HCT116 (cell line): ENCODE results near the gene EML1. TPM values are rescaled to one million over a fixed set of nuclear protein-coding genes. Genes with fewer than 3 reads are reported as not detected.

Experiments
- ATAC-seq: fragments of 200-7000 bp; cut with Tn5 transposase; 2 replicates; pipeline ENCODE4 v1.9.1; 2020; ENCODE audit warnings: mild to moderate bottlenecking, moderate library complexity
- BruUV-seq: library from RNA; stranded (reverse); fragments of 400-500 nt; replicated peaks from 2 replicates; lab custom pipeline; 2021; lab: Mats Ljungman, UMichigan
- CTCF ChIA-PET: fragments of 300-600 bp; sonication (Branson Sonifier 250); formaldehyde crosslinking; loops from one replicate; lab custom pipeline; 2021; ENCODE audit warnings: antibody characterized with exemption; lab: Charles Lee
- POLR2A ChIA-PET: fragments of 300-600, 350-600 bp; sonication (Branson Sonifier 250); formaldehyde crosslinking; loops from one replicate; lab custom pipeline; 2021; ENCODE audit warnings: antibody characterized with exemption; lab: Charles Lee
- RAD21 ChIA-PET, 2 experiments: fragments of 300-600 bp; sonication (Branson Sonifier 250); formaldehyde crosslinking; loops; one replicate each; lab custom pipeline; 2023; ENCODE audit warnings: low total read pairs in 2 of 2; ENCODE audit not compliant: uncharacterized antibody in 2 of 2, unreplicated experiment in 2 of 2, low non-redundant PET in 1 of 2; lab: Charles Lee
- DNase-seq: peaks from one replicate; pipeline ENCODE4 v3.0.0-alpha.2; 2010; ENCODE audit warnings: low read depth, low spot score
- H2AFZ ChIP-seq: fragments of 200-600 bp; shearing (Covaris generic), sonication (generic); 2 replicates; pipeline ENCODE4 v1.6.1; 2017; ENCODE audit warnings: low read depth, mixed run types, mixed read lengths, antibody characterized with exemption, low read length; ENCODE audit not compliant: poor library complexity, severe bottlenecking
- H3K27ac ChIP-seq: 2 replicates; pipeline ENCODE4 v1.5.1; 2012; ENCODE audit warnings: low read depth, low read length
- H3K27me3 ChIP-seq: fragments of 200-600 bp; sonication (generic); 2 replicates; pipeline ENCODE4 v1.6.1; 2016; ENCODE audit warnings: mixed run types, low read length, mixed read lengths; ENCODE audit not compliant: insufficient read depth
- H3K36me3 ChIP-seq, 2 experiments: fragments of 200-500 bp in 1 of 2; fragments of 200-600 bp in 1 of 2; sonication (Bioruptor generic) in 1 of 2; sonication (generic) in 1 of 2; 2 replicates each; pipeline versions ENCODE4 v1.5.1 to v1.6.1; 2014 to 2016; ENCODE audit warnings: low read length in 2 of 2, inconsistent platforms in 1 of 2, mixed read lengths in 1 of 2, mixed run types in 1 of 2; ENCODE audit not compliant: insufficient read depth in 2 of 2, control insufficient read depth in 1 of 2
- H3K4me1 ChIP-seq, 2 experiments: fragments of 200-600 bp in 1 of 2; sonication (generic) in 1 of 2; 2 replicates each; pipeline versions ENCODE4 v1.5.1 to v1.6.1; 2012 to 2017; ENCODE audit warnings: low read length in 2 of 2, inconsistent platforms in 1 of 2, mild to moderate bottlenecking in 1 of 2, mixed read lengths in 1 of 2, mixed run types in 1 of 2, moderate library complexity in 1 of 2; ENCODE audit not compliant: insufficient read depth in 2 of 2, control insufficient read depth in 1 of 2
- H3K4me2 ChIP-seq: fragments of 200-600 bp; sonication (generic); 2 replicates; pipeline ENCODE4 v1.6.1; 2017; ENCODE audit warnings: mixed run types, low read length, mixed read lengths
- H3K4me3 ChIP-seq, 2 experiments: fragments of 200-600 bp in 1 of 2; sonication (generic) in 1 of 2; replicated peaks in 1 of 2; 2 replicates each; pipeline ENCODE4 v1.5.1; 2011 to 2016; ENCODE audit warnings: low read length in 2 of 2, control low read depth in 1 of 2, low read depth in 1 of 2, mild to moderate bottlenecking in 1 of 2, mixed read lengths in 1 of 2, mixed run types in 1 of 2
- H3K79me2 ChIP-seq: fragments of 200-600 bp; sonication (generic); 2 replicates; pipeline ENCODE4 v1.6.1; 2017; ENCODE audit warnings: mild to moderate bottlenecking, mixed run types, low read length, moderate library complexity, mixed read lengths; ENCODE audit not compliant: insufficient read depth
- H3K9ac ChIP-seq: fragments of 200-600 bp; sonication (generic); 2 replicates; pipeline ENCODE4 v1.6.1; 2016; ENCODE audit warnings: low read length, mixed read lengths
- H3K9me2 ChIP-seq: fragments of 200-600 bp; sonication (generic), shearing (Covaris generic); 2 replicates; pipeline ENCODE4 v1.6.1; 2017; ENCODE audit warnings: mixed run types, mild to moderate bottlenecking, moderate library complexity; ENCODE audit not compliant: insufficient read depth
- H3K9me3 ChIP-seq, 2 experiments: fragments of 200-500 bp in 1 of 2; fragments of 200-600 bp in 1 of 2; sonication (Bioruptor generic) in 1 of 2; sonication (generic) in 1 of 2; 2 replicates each; pipeline ENCODE4 v1.6.1; 2014 to 2017; ENCODE audit warnings: low read length in 2 of 2, mixed read lengths in 2 of 2, inconsistent platforms in 1 of 2, low read depth in 1 of 2, mild to moderate bottlenecking in 1 of 2, mixed run types in 1 of 2, moderate library complexity in 1 of 2; ENCODE audit not compliant: control insufficient read depth in 1 of 2, insufficient read depth in 1 of 2
- H4K20me1 ChIP-seq: fragments of 200-600 bp; sonication (generic), shearing (Covaris generic); 2 replicates; pipeline ENCODE4 v1.6.1; 2017; ENCODE audit warnings: mixed run types, mild to moderate bottlenecking, moderate library complexity; ENCODE audit not compliant: insufficient read depth
- CTCF ChIP-seq, 3 experiments: fragments of 200-600 bp in 1 of 3; sonication (generic) in 1 of 3; IDR thresholded peaks in 2 of 3; conservative IDR thresholded peaks in 1 of 3; 2 replicates each; pipeline ENCODE4 v1.5.1; 2012 to 2017; ENCODE audit warnings: low read depth in 2 of 3, low read length in 2 of 3, antibody characterized with exemption in 1 of 3, borderline replicate concordance in 1 of 3, control low read depth in 1 of 3, mild to moderate bottlenecking in 1 of 3, mixed read lengths in 1 of 3, mixed run types in 1 of 3, moderate library complexity in 1 of 3; ENCODE audit not compliant: insufficient read depth in 1 of 3
- REST ChIP-seq: IDR thresholded peaks from 2 replicates; pipeline ENCODE4 v1.6.1; 2012; ENCODE audit warnings: low read depth
- ZBTB33 ChIP-seq: IDR thresholded peaks from 2 replicates; pipeline ENCODE4 v1.6.1; 2011; ENCODE audit warnings: mild to moderate bottlenecking, low read length, moderate library complexity; ENCODE audit not compliant: insufficient replicate concordance; ENCODE audit errors: extremely low read depth
- intact Hi-C: fragments of 100-400 bp; cut with micrococcal nuclease; formaldehyde crosslinking; loops from 2 replicates; pipeline ENCODE4 v1.10.0; 2022
- total RNA-seq: library from RNA; stranded (reverse); gene quantifications from one replicate; pipeline ENCODE4 v1.2.1, GENCODE V29; 2021; ENCODE audit not compliant: unreplicated experiment

EML1 gene
- total RNA-seq, 1 experiment from 2014 or later: 7.4 TPM

GRCh38 chr14:99807413-99808153 is 14.4 kb downstream of the EML1 start:
- peaks cover 8% of the 10 kb centered on the region; the same call in 1 of the 2 replicates for H3K27me3 ChIP-seq
- ChIA-PET RAD21 (no interaction called here), CTCF (no interaction called here), POLR2A (no interaction called here)
- TF ChIP-seq CTCF (IDR thresholded peaks at IDR 0.05 in 2 of 3, conservative IDR thresholded peaks at IDR 0.05 in 1 of 3; ENCODE audit: borderline replicate concordance in 1 of 3, insufficient read depth in 1 of 3, low read depth in 2 of 3, low read length in 2 of 3) (peak in 2 of 3 experiments; percentile 31 to 43; a peak in 3 of 6 replicates), ZBTB33 (no peak), REST (no peak)
- no peak overlapping the region for H2AFZ ChIP-seq
- H3K4me2 ChIP-seq: no peak overlapping the region
- no peaks in the 10 kb centered on the region for H3K79me2 ChIP-seq
- DNase-seq (no peak), ATAC-seq (peak; percentile 91)
- intact Hi-C loops: no loop called here
- H3K9ac ChIP-seq: no peak overlapping the region
- no peaks in the 10 kb centered on the region for H3K36me3 ChIP-seq
- no peak overlapping the region for H3K4me3 ChIP-seq
- no peaks in the 10 kb centered on the region for H4K20me1 ChIP-seq
- no TSS peak for BruUV-seq
- H3K4me1 ChIP-seq: no peaks in the 10 kb centered on the region
- no peak overlapping the region for H3K27ac ChIP-seq
- no peaks in the 10 kb centered on the region for H3K9me3 ChIP-seq
- no peaks in the 10 kb centered on the region for H3K9me2 ChIP-seq
